Measurements from ENCODE around the gene SH2D3C. TPM values are rescaled to one million over a fixed set of nuclear protein-coding genes. Genes with fewer than 3 reads are reported as not detected.

Gene SH2D3C
- total RNA-seq, 2 experiments from 2014 or later: 80.8 to 81.9 TPM

- Mint-ChIP-seq H3K4me1 (peaks cover 34% of the 10 kb centered on the region), H3K9me3 (no peaks in the 10 kb centered on the region), H3K27ac (no peak overlapping the region), H3K36me3 (ENCODE audit: low read depth) (peaks cover 3% of the 10 kb centered on the region), H3K27me3 (no peaks in the 10 kb centered on the region), H3K4me3 (peak overlapping the region; percentile 67)
- POLR2A ChIA-PET: interaction anchor here (1.4 to 3.1 kb wide), 4 partner anchors 10 to 190 kb away, joined by 4 to 23 read pairs (median 11); partner anchors contain the start of gene TOR2A
- CTCF ChIA-PET: interaction anchor here (0.7 to 2.1 kb wide), 2 partner anchors 21 to 194 kb away, joined by 5 to 15 read pairs; partner anchors contain the start of gene TOR2A
- no peak for DNase-seq
These were observed 64.3 kb downstream of the SH2D3C start for GRCh38 chr9:127714020-127714750.

GRCh38 chr9:127712867-127713266 is 65.6 kb downstream of the SH2D3C start:
- Mint-ChIP-seq H3K9me3 (no peaks in the 10 kb centered on the region), H3K27me3 (no peaks in the 10 kb centered on the region), H3K36me3 (ENCODE audit: low read depth) (peaks cover 5% of the 10 kb centered on the region), H3K27ac (no peak overlapping the region), H3K4me1 (peaks cover 33% of the 10 kb centered on the region), H3K4me3 (no peak overlapping the region)
- ChIA-PET POLR2A (interaction anchor here (1.4 kb wide), 1 partner anchor 22 kb away, joined by 4 read pairs; the partner anchor contains the start of gene TOR2A), CTCF (interaction anchor here (0.6 to 2.1 kb wide), 2 partner anchors 22 to 157 kb away, joined by 3 to 15 read pairs; partner anchors contain the start of gene TOR2A)
- no peak for DNase-seq

GRCh38 chr9:127712371-127712770 is 66.1 kb downstream of the SH2D3C start:
- Mint-ChIP-seq H3K9me3 (no peaks in the 10 kb centered on the region), H3K27ac (no peak overlapping the region), H3K4me3 (no peak overlapping the region), H3K36me3 (ENCODE audit: low read depth) (peaks cover 5% of the 10 kb centered on the region), H3K4me1 (peaks cover 38% of the 10 kb centered on the region), H3K27me3 (no peaks in the 10 kb centered on the region)
- no peak for DNase-seq
- ChIA-PET POLR2A (interaction anchor here (0.6 to 1.4 kb wide), 2 partner anchors 15 to 23 kb away, joined by 3 to 4 read pairs; partner anchors contain the start of gene TOR2A), CTCF (interaction anchor here (0.6 to 2.1 kb wide), 2 partner anchors 22 to 158 kb away, joined by 3 to 15 read pairs; partner anchors contain the start of gene TOR2A)

- ChIA-PET POLR2A (interaction anchor here (0.6 kb wide), 1 partner anchor 14 kb away, joined by 3 read pairs; no protein-coding TSS in a partner anchor), CTCF (no interaction called here)
- Mint-ChIP-seq H3K9me3 (no peaks in the 10 kb centered on the region), H3K27me3 (no peaks in the 10 kb centered on the region), H3K36me3 (ENCODE audit: low read depth) (peaks cover 5% of the 10 kb centered on the region), H3K27ac (no peak overlapping the region), H3K4me3 (no peak overlapping the region), H3K4me1 (peaks cover 41% of the 10 kb centered on the region)
- no peak for DNase-seq
These were observed 66.6 kb downstream of the SH2D3C start for GRCh38 chr9:127711831-127712274.

- POLR2A ChIA-PET: no interaction called here
- no peak overlapping the region for H3K27ac Mint-ChIP-seq
- no peak overlapping the region for H3K4me3 Mint-ChIP-seq
- H3K9me3 Mint-ChIP-seq: no peaks in the 10 kb centered on the region
- peaks cover 41% of the 10 kb centered on the region for H3K4me1 Mint-ChIP-seq
- DNase-seq: peak; percentile 43
- peaks cover 5% of the 10 kb centered on the region for H3K36me3 Mint-ChIP-seq (ENCODE audit: low read depth)
- CTCF ChIA-PET: interaction anchor here (0.6 to 5.3 kb wide), 2 partner anchors 23 to 121 kb away, joined by 3 to 22 read pairs; partner anchors contain the start of gene TOR2A
- no peaks in the 10 kb centered on the region for H3K27me3 Mint-ChIP-seq
These were observed 67.2 kb downstream of the SH2D3C start for GRCh38 chr9:127711226-127711701.

GRCh38 chr9:127710204-127710783 is 68.2 kb downstream of the SH2D3C start:
- peaks cover 33% of the 10 kb centered on the region for H3K4me1 Mint-ChIP-seq
- ChIA-PET CTCF (interaction anchor here (5.3 kb wide), 1 partner anchor 24 kb away, joined by 22 read pairs; the partner anchor contains the start of gene TOR2A), POLR2A (no interaction called here)
- no peak for DNase-seq
- no peaks in the 10 kb centered on the region for H3K9me3 Mint-ChIP-seq
- no peak overlapping the region for H3K27ac Mint-ChIP-seq
- no peaks in the 10 kb centered on the region for H3K27me3 Mint-ChIP-seq
- no peak overlapping the region for H3K4me3 Mint-ChIP-seq
- peaks cover 5% of the 10 kb centered on the region for H3K36me3 Mint-ChIP-seq (ENCODE audit: low read depth)

GRCh38 chr9:127708952-127709587 is 69.4 kb downstream of the SH2D3C start:
- peaks cover 29% of the 10 kb centered on the region for H3K4me1 Mint-ChIP-seq
- no peak overlapping the region for H3K27ac Mint-ChIP-seq
- H3K27me3 Mint-ChIP-seq: no peaks in the 10 kb centered on the region
- H3K36me3 Mint-ChIP-seq (ENCODE audit: low read depth): peaks cover 5% of the 10 kb centered on the region
- no peak overlapping the region for H3K4me3 Mint-ChIP-seq
- DNase-seq: no peak
- ChIA-PET POLR2A (no interaction called here), CTCF (interaction anchor here (5.3 kb wide), 1 partner anchor 25 kb away, joined by 22 read pairs; the partner anchor contains the start of gene TOR2A)
- no peaks in the 10 kb centered on the region for H3K9me3 Mint-ChIP-seq

GRCh38 chr9:127707766-127708165 is 70.7 kb downstream of the SH2D3C start:
- DNase-seq: peak; percentile 73
- Mint-ChIP-seq H3K4me3 (no peak overlapping the region), H3K27ac (peak overlapping the region; percentile 24), H3K36me3 (ENCODE audit: low read depth) (peaks cover 5% of the 10 kb centered on the region), H3K9me3 (no peaks in the 10 kb centered on the region), H3K27me3 (no peaks in the 10 kb centered on the region), H3K4me1 (peaks cover 27% of the 10 kb centered on the region)
- POLR2A ChIA-PET: interaction anchor here (1.9 kb wide), 1 partner anchor 27 kb away, joined by 5 read pairs; the partner anchor contains the start of gene TOR2A
- CTCF ChIA-PET: interaction anchor here (1.0 to 5.3 kb wide), 3 partner anchors 12 to 182 kb away, joined by 3 to 22 read pairs (median 3); partner anchors contain the start of gene TOR2A

GRCh38 chr9:127706836-127707241 is 71.6 kb downstream of the SH2D3C start, which contains the start of gene CFAP157:
TSS of gene CFAP157 (plus strand) at chr9:127706988. CDS start at chr9:127707032, 44 bp downstream.
- ChIA-PET POLR2A (interaction anchor here (1.9 kb wide), 1 partner anchor 28 kb away, joined by 5 read pairs; the partner anchor contains the start of gene TOR2A), CTCF (interaction anchor here (1.3 to 5.3 kb wide), 2 partner anchors 8 to 28 kb away, joined by 3 to 22 read pairs; partner anchors contain the start of genes PTRH1 and TOR2A)
- H3K27me3 Mint-ChIP-seq: no peaks in the 10 kb centered on the region
- DNase-seq: no peak
- peak within 1 kb of the TSS; percentile 24 for H3K27ac Mint-ChIP-seq
- H3K9me3 Mint-ChIP-seq: no peaks in the 10 kb centered on the region
- no peak within 1 kb of the TSS for H3K4me3 Mint-ChIP-seq
- peaks cover 24% of the 10 kb centered on the region for H3K4me1 Mint-ChIP-seq
- peaks cover 5% of the 10 kb centered on the region for H3K36me3 Mint-ChIP-seq (ENCODE audit: low read depth)

GRCh38 chr9:127705577-127706379 is 72.7 kb downstream of the SH2D3C start:
- no peaks in the 10 kb centered on the region for H3K9me3 Mint-ChIP-seq
- CTCF ChIA-PET: interaction anchor here (1.3 kb wide), 1 partner anchor 9 kb away, joined by 3 read pairs; the partner anchor contains the start of gene PTRH1
- peaks cover 16% of the 10 kb centered on the region for H3K4me1 Mint-ChIP-seq
- DNase-seq: no peak
- no peak overlapping the region for H3K4me3 Mint-ChIP-seq
- H3K27ac Mint-ChIP-seq: no peak overlapping the region
- peaks cover 3% of the 10 kb centered on the region for H3K36me3 Mint-ChIP-seq (ENCODE audit: low read depth)
- POLR2A ChIA-PET: interaction anchor here (1.1 to 4.1 kb wide), 2 partner anchors 10 to 29 kb away, joined by 3 to 15 read pairs; partner anchors contain the start of genes PTRH1, TOR2A and TTC16
- no peaks in the 10 kb centered on the region for H3K27me3 Mint-ChIP-seq

GRCh38 chr9:127703289-127703946 is 75.0 kb downstream of the SH2D3C start:
- CTCF ChIA-PET: interaction anchor here (1.8 kb wide), 1 partner anchor 31 kb away, joined by 9 read pairs; the partner anchor contains the start of gene TOR2A
- no peaks in the 10 kb centered on the region for H3K36me3 Mint-ChIP-seq (ENCODE audit: low read depth)
- peaks cover 24% of the 10 kb centered on the region for H3K4me1 Mint-ChIP-seq
- no peak overlapping the region for H3K27ac Mint-ChIP-seq
- H3K9me3 Mint-ChIP-seq: no peaks in the 10 kb centered on the region
- no peak overlapping the region for H3K4me3 Mint-ChIP-seq
- H3K27me3 Mint-ChIP-seq: no peaks in the 10 kb centered on the region
- POLR2A ChIA-PET: interaction anchor here (4.1 kb wide), 1 partner anchor 12 kb away, joined by 15 read pairs; the partner anchor contains the start of genes PTRH1 and TTC16
- no peak for DNase-seq

All from activated CD4-positive, alpha-beta memory T cell treated with anti-CD3 and anti-CD28 coated beads, Interleukin-2, amount 10 ng/mL, durations not matched to agents 7 days and 5 days (primary cell).